Sigmoid colon (tissue), 7 donors: Measurements from ENCODE around the gene FAM168A. TPM values are rescaled to one million over a fixed set of nuclear protein-coding genes. Genes with fewer than 3 reads are reported as not detected.

ENCODE experiments used
- DNase-seq: peaks from one replicate; pipeline ENCODE4 v3.0.0-alpha.2; 2019
- H3K27ac ChIP-seq, 4 donors: fragments of 200-600 bp; sonication (generic); one replicate each; pipeline ENCODE4 v1.5.1; 2016 to 2019; ENCODE audit warnings: mild to moderate bottlenecking in 1 of 4
- H3K27me3 ChIP-seq, 3 donors: fragments of 200-600 bp; sonication (generic); one replicate each; pipeline ENCODE4 v1.5.1; 2019; ENCODE audit warnings: mild to moderate bottlenecking in 1 of 3
- H3K36me3 ChIP-seq, 4 donors: fragments of 200-600 bp; sonication (generic); one replicate each; pipeline ENCODE4 v1.5.1; 2016 to 2019
- H3K4me1 ChIP-seq, 4 donors: fragments of 200-600 bp; sonication (generic); one replicate each; pipeline ENCODE4 v1.5.1; 2017 to 2019
- H3K4me3 ChIP-seq, 4 donors: fragments of 200-600 bp; sonication (generic); one replicate each; pipeline ENCODE4 v1.5.1; 2017 to 2019; ENCODE audit warnings: mild to moderate bottlenecking in 2 of 4, moderate library complexity in 1 of 4
- H3K9me3 ChIP-seq, 4 donors: fragments of 200-600 bp in 3 of 4; sonication (generic) in 3 of 4; one replicate each; pipeline versions ENCODE4 v1.5.1 to v1.6.1; 2013 to 2019
- EP300 ChIP-seq, 4 donors: sonication (generic); formaldehyde crosslinking; IDR thresholded peaks; one replicate each; pipeline ENCODE4 v1.6.1; 2017; ENCODE audit warnings: antibody characterized with exemption in 4 of 4
- POLR2A ChIP-seq, 2 donors: fragments of 450-650 bp; IDR thresholded peaks; one replicate each; pipeline ENCODE4 v1.6.1; 2016; ENCODE audit warnings: antibody characterized with exemption in 2 of 2, mild to moderate bottlenecking in 2 of 2, moderate library complexity in 2 of 2
- POLR2AphosphoS5 ChIP-seq, 4 donors: sonication (generic); formaldehyde crosslinking; IDR thresholded peaks; one replicate each; pipeline ENCODE4 v1.6.1; 2017; ENCODE audit warnings: antibody characterized with exemption in 4 of 4
- WGBS, 2 donors: extraction: QIAGEN DNeasy Blood & Tissue Kit; methylation state at CpG; one replicate each; pipeline ENCODE4 v1.1.7; 2013; 5-methylcytosine and 5-hydroxymethylcytosine counted together
- intact Hi-C: fragments of 100-400 bp; cut with DNase I; formaldehyde crosslinking; loops from one replicate; pipeline ENCODE4 v1.15.1; 2023
- polyA plus RNA-seq, 3 donors: library from polyadenylated mRNA; stranded (reverse); fragments of 200-250 nt; gene quantifications; one replicate each; pipeline ENCODE4 v1.2.3, GENCODE V29; 2013
- total RNA-seq, 4 donors: library from RNA; depleted of rRNA; stranded (reverse); fragments of >200 nt; gene quantifications; one replicate each; pipeline ENCODE4 v1.1.0, GENCODE V29; 2016
- TF ChIP-seq, protein P1 (sequence below), 4 experiments: fragments of 450-650 bp in 3 of 4; fragments of 200-600 bp in 1 of 4; IDR thresholded peaks; one replicate each; pipeline ENCODE4 v1.5.1; 2016 to 2019; ENCODE audit warnings: antibody characterized with exemption in 4 of 4, mild to moderate bottlenecking in 3 of 4, moderate library complexity in 2 of 4
- donor health status: healthy with polysubstance abuse.
- donor health status: Bipolar disorder and iron deficiency.
- donor health status: healthy.

Gene FAM168A
- total and polyA plus RNA-seq, 7 donors: 3.6 to 37.7 (median 20.7) TPM

DNA sequence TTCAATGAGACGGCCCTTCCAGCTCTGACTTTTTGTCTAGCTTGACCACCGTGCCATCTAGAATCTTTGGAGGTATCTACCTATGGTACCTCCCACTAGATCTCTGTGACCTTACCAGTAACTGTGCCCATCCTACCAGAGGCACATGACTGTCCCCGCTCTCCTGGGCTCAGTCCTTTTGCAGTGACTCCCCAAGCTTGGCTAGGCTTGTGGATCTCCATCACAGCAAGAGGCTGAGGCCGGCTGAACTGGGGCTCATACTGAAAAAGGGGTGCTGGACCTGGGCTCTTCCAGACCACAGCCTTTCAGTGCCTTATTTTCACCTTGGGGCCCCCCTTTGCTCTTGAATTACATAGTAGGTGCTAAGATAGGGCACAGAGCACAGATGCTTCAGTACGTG lies 194.4 kb downstream of the FAM168A start:
- H3K9me3 ChIP-seq: no peaks in the 10 kb centered on the region
- intact Hi-C loops: loop anchor here (2.0 kb wide), 1 partner anchor 257 kb away; no protein-coding TSS in a partner anchor
- H3K36me3 ChIP-seq: peaks cover 0 to 35% (median 10%) of the 10 kb centered on the region in 4 donors
- no peak overlapping the region for H3K4me3 ChIP-seq
- H3K27me3 ChIP-seq: no peaks in the 10 kb centered on the region
- DNase-seq: no peak
- 95% methylated on average over 5 of the region's 5 CpGs for WGBS, 2 donors
- H3K27ac ChIP-seq: no peak overlapping the region
- peaks cover 0 to 7% (median 0%) of the 10 kb centered on the region in 4 donors for H3K4me1 ChIP-seq
- TF ChIP-seq, protein P1, sequence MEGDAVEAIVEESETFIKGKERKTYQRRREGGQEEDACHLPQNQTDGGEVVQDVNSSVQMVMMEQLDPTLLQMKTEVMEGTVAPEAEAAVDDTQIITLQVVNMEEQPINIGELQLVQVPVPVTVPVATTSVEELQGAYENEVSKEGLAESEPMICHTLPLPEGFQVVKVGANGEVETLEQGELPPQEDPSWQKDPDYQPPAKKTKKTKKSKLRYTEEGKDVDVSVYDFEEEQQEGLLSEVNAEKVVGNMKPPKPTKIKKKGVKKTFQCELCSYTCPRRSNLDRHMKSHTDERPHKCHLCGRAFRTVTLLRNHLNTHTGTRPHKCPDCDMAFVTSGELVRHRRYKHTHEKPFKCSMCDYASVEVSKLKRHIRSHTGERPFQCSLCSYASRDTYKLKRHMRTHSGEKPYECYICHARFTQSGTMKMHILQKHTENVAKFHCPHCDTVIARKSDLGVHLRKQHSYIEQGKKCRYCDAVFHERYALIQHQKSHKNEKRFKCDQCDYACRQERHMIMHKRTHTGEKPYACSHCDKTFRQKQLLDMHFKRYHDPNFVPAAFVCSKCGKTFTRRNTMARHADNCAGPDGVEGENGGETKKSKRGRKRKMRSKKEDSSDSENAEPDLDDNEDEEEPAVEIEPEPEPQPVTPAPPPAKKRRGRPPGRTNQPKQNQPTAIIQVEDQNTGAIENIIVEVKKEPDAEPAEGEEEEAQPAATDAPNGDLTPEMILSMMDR (IDR thresholded peaks at IDR 0.05): no peak
- TF ChIP-seq POLR2A (IDR thresholded peaks at IDR 0.05): no peak
- TF ChIP-seq POLR2AphosphoS5 (IDR thresholded peaks at IDR 0.05): no peak

DNA sequence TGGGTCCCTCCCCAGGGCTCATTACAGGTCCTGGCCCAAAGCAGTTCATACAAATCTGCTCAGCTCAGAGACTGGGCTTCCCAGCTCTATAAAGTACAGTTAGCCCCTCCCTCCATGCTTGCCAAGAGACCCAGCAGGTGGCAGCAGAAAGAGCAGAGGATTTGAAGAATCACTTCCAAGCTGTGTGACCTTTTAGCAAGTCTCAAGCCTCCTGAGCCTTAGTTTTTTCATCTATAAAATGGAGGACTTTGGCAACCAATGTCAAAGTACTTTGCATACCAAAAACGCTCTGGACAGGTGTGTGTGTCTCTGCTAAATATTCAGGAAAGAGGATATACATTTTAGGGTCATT lies 195.1 kb downstream of the FAM168A start:
- Histone ChIP-seq H3K9me3 (no peaks in the 10 kb centered on the region), H3K36me3 (peaks cover 0 to 34% (median 10%) of the 10 kb centered on the region in 4 donors), H3K4me1 (peaks cover 0 to 7% (median 0%) of the 10 kb centered on the region in 4 donors), H3K4me3 (no peak overlapping the region), H3K27ac (no peak overlapping the region), H3K27me3 (no peaks in the 10 kb centered on the region)
- intact Hi-C loops: loop anchor here (2.0 kb wide), 1 partner anchor 258 kb away; no protein-coding TSS in a partner anchor
- WGBS, 2 donors: 65 to 78% methylated on average over 1 of the region's 1 CpG
- no peak for DNase-seq
- TF ChIP-seq POLR2A (IDR thresholded peaks at IDR 0.05) (no peak), EP300 (IDR thresholded peaks at IDR 0.05) (no peak), POLR2AphosphoS5 (IDR thresholded peaks at IDR 0.05) (no peak)
- TF ChIP-seq, protein P1 (IDR thresholded peaks at IDR 0.05): no peak

DNA sequence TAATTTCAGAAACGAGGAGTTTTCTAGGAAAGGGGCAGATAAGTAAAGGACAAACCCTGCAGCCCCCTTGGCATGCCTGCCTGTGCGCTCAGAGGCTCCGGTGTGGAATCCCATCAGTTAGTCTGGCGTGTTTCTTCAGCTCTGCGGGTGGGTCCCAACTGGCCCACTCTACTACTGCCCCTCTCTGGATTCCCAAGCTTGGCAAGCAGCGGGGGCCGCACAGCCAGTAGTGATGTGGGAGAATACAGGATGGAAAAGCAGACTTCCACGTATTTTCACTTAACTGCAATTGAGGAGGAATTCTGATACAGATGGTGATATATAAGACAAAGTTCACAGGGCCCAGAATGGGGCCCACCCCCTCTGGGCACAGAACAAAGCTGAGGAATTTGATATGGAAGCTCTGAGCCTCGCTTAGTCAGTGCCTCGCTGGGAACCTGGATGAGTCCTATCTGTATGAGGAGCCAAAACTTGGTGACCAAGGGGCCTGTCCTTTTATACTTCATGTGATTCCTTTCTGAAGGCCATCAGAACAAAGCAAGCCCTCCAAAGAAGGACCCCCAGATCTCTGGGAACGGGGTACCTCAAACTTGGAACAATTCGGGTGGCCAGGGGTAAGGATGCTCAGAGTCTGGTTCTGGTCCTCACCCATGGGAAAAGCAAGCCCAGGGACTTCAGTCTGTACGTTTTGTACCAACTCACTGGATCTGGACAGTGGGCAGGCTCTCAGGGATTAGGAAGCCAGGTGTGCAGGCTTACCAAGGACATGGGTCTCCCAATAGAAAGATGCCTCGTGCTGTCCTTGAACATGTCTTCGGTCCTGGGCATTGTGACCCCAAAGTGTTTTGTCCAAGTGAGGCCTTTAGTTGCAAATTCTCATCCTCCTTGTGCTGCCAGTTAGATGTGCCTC lies 195.7 kb downstream of the FAM168A start:
- intact Hi-C loops: loop anchor here (2.0 kb wide), 1 partner anchor 259 kb away; no protein-coding TSS in a partner anchor

DNA sequence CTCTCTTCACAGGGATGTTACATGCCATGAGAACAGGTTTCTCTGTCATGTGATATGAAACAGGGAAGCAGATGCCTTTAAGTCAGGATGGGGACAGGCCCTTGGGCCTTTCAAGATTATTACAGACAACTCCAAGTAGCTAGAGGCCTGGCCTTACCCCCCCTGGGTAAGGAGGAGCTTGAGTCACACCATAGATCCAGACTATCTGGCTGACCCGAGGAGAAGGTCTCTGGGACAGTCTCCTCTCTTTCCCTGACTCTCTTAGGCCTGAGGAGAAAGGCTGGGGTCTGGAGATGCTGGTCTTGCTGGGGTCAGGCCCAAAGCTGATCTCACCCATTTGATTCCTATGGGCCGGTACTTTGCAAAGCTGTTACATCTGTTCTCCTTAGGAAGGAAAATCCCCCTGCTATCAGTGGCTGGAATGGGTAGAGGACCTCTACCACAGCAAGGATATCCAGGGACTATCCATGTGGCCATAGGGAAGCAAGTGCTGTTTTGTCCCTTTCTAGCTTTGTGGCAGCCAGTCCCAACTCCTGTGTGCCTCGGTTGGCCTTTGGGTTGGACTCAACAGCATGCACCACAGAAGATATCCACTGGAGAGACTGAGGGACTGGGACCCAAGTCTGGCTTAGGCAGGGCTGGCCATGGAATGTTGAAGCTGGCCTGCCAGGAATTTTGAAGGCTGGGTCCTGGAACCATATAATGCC lies 196.5 kb downstream of the FAM168A start:
- 90 to 92% methylated on average over 3 of the region's 3 CpGs for WGBS, 2 donors
- Histone ChIP-seq H3K4me3 (no peak overlapping the region), H3K4me1 (peaks cover 0 to 7% (median 0%) of the 10 kb centered on the region in 4 donors)

More for the DNA sequence above, 195.7 kb downstream of the FAM168A start:
- Histone ChIP-seq H3K36me3 (peaks cover 0 to 28% (median 9%) of the 10 kb centered on the region in 4 donors), H3K4me1 (peaks cover 0 to 7% (median 0%) of the 10 kb centered on the region in 4 donors), H3K9me3 (no peaks in the 10 kb centered on the region), H3K4me3 (no peak overlapping the region), H3K27ac (no peak overlapping the region), H3K27me3 (no peaks in the 10 kb centered on the region)
- no peak for DNase-seq
- no peak for TF ChIP-seq EP300 (IDR thresholded peaks at IDR 0.05)
- TF ChIP-seq, protein P1 (IDR thresholded peaks at IDR 0.05): no peak
- TF ChIP-seq POLR2AphosphoS5 (IDR thresholded peaks at IDR 0.05): no peak
- no peak for TF ChIP-seq POLR2A (IDR thresholded peaks at IDR 0.05)
- 92 to 93% methylated on average over 15 of the region's 15 CpGs for WGBS, 2 donors

More for the DNA sequence above, 196.5 kb downstream of the FAM168A start:
- Histone ChIP-seq H3K9me3 (no peaks in the 10 kb centered on the region), H3K36me3 (peaks cover 0 to 23% (median 5%) of the 10 kb centered on the region in 4 donors), H3K27ac (no peak overlapping the region), H3K27me3 (no peaks in the 10 kb centered on the region)
- TF ChIP-seq, protein P1 (IDR thresholded peaks at IDR 0.05): no peak
- no peak for TF ChIP-seq POLR2A (IDR thresholded peaks at IDR 0.05)
- no peak for TF ChIP-seq EP300 (IDR thresholded peaks at IDR 0.05)
- no peak for TF ChIP-seq POLR2AphosphoS5 (IDR thresholded peaks at IDR 0.05)
- DNase-seq: no peak
- intact Hi-C loops: no loop called here
